Left ventricle myocardium inferior (tissue), 1 donor: ENCODE measurements around the gene SLC19A2. TPM values are rescaled to one million over a fixed set of nuclear protein-coding genes. Genes with fewer than 3 reads are reported as not detected.

Source experiments
- DNase-seq: peaks from one replicate; pipeline ENCODE4 v3.0.0-alpha.2; 2020
- H3K27ac ChIP-seq: fragments of 200-600 bp; replicated peaks from 2 replicates; pipeline ENCODE4 v1.8.0; 2021
- H3K27me3 ChIP-seq: fragments of 200-600 bp; 2 replicates; pipeline ENCODE4 v1.8.0; 2021; ENCODE audit warnings: low read depth
- H3K36me3 ChIP-seq: fragments of 200-600 bp; 2 replicates; pipeline ENCODE4 v1.8.0; 2021
- H3K4me1 ChIP-seq: fragments of 200-600 bp; 2 replicates; pipeline ENCODE4 v1.8.0; 2021
- H3K4me3 ChIP-seq: fragments of 200-600 bp; 2 replicates; pipeline ENCODE4 v1.8.0; 2021; ENCODE audit warnings: mild to moderate bottlenecking, moderate library complexity
- H3K9me3 ChIP-seq: fragments of 200-600 bp; replicated peaks from 2 replicates; pipeline ENCODE4 v1.8.0; 2021
- intact Hi-C: fragments of 100-400 bp; cut with micrococcal nuclease; formaldehyde crosslinking; loops from one replicate; pipeline ENCODE4 v1.11.0; 2022
- total RNA-seq: library from RNA; stranded (reverse); fragmentation: NEBNext Ultra II Directional; extraction: Animal tissue kit (Norgen Biotek cat#: 25700); gene quantifications from one replicate; pipeline ENCODE4 v1.2.1, GENCODE V29; 2021
- TF ChIP-seq, protein P1 (sequence below): fragments of 200-600 bp; IDR thresholded peaks from 2 replicates; pipeline ENCODE4 v1.8.0; 2021; ENCODE audit warnings: antibody characterized with exemption, mild to moderate bottlenecking, borderline replicate concordance
- donor health status: DM: no; HTN: yes; CAD: no; lungs with severe emphysema.

Gene SLC19A2
- total RNA-seq, 1 donor from 2014 or later: 16.6 TPM

GRCh38 chr1:169414952-169415351 lies 70.8 kb downstream of the SLC19A2 start:
- Histone ChIP-seq H3K4me3 (no peak overlapping the region), H3K36me3 (no peaks in the 10 kb centered on the region), H3K27me3 (no peaks in the 10 kb centered on the region), H3K27ac (no peak overlapping the region), H3K4me1 (no peaks in the 10 kb centered on the region), H3K9me3 (peaks cover 37% of the 10 kb centered on the region)
- intact Hi-C loops: no loop called here
- no peak for DNase-seq
- TF ChIP-seq, protein P1, sequence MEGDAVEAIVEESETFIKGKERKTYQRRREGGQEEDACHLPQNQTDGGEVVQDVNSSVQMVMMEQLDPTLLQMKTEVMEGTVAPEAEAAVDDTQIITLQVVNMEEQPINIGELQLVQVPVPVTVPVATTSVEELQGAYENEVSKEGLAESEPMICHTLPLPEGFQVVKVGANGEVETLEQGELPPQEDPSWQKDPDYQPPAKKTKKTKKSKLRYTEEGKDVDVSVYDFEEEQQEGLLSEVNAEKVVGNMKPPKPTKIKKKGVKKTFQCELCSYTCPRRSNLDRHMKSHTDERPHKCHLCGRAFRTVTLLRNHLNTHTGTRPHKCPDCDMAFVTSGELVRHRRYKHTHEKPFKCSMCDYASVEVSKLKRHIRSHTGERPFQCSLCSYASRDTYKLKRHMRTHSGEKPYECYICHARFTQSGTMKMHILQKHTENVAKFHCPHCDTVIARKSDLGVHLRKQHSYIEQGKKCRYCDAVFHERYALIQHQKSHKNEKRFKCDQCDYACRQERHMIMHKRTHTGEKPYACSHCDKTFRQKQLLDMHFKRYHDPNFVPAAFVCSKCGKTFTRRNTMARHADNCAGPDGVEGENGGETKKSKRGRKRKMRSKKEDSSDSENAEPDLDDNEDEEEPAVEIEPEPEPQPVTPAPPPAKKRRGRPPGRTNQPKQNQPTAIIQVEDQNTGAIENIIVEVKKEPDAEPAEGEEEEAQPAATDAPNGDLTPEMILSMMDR: no peak

Other genes starting within 250 kb of the SLC19A2 start
- gene NME7, start 118.1 kb downstream of the SLC19A2 start, total RNA-seq: 13.1 TPM
- gene BLZF1, start 117.7 kb downstream of the SLC19A2 start, total RNA-seq: 27.2 TPM
- gene CCDC181, start 58.5 kb downstream of the SLC19A2 start, total RNA-seq: 1.5 TPM
- gene F5, start 100.5 kb upstream of the SLC19A2 start, total RNA-seq: 14.7 TPM
- gene SELP, start 144.2 kb upstream of the SLC19A2 start, total RNA-seq: 10.9 TPM
- gene SELL, start 225.7 kb upstream of the SLC19A2 start, total RNA-seq: 1.2 TPM
- 0.44 TPM for gene SELE, start 248.1 kb upstream of the SLC19A2 start, total RNA-seq